SK-N-SH (cell line): ENCODE measurements around the gene HAUS1.

Source experiments
- CTCF ChIP-seq: fragments of 200-600 bp; sonication (generic); IDR thresholded peaks from 2 replicates; pipeline ENCODE4 v1.6.1; 2017; ENCODE audit warnings: antibody characterized with exemption, mild to moderate bottlenecking, moderate library complexity
- EP300 ChIP-seq, 2 experiments: IDR thresholded peaks; 2 replicates each; pipeline versions ENCODE4 v1.4.0 to v1.6.1; 2012; ENCODE audit warnings: borderline replicate concordance in 1 of 2, low read depth in 1 of 2, low read length in 1 of 2
- GABPA ChIP-seq: IDR thresholded peaks from 2 replicates; pipeline ENCODE4 v1.4.0; 2012; ENCODE audit warnings: low read depth, mild to moderate bottlenecking
- MAX ChIP-seq: IDR thresholded peaks from 2 replicates; pipeline ENCODE4 v1.4.0; 2012; ENCODE audit warnings: low read depth
- REST ChIP-seq: IDR thresholded peaks from 2 replicates; pipeline ENCODE4 v1.6.1; 2012; ENCODE audit warnings: mild to moderate bottlenecking, low read depth, low read length, moderate library complexity
- SMC3 ChIP-seq: IDR thresholded peaks from 2 replicates; pipeline ENCODE4 v1.6.1; 2012; ENCODE audit warnings: low read depth, low read length, improper control_type of control experiment
- TCF12 ChIP-seq: IDR thresholded peaks from 2 replicates; pipeline ENCODE4 v1.4.0; 2012
- TEAD4 ChIP-seq: IDR thresholded peaks from 2 replicates; pipeline ENCODE4 v1.4.0; 2012; ENCODE audit warnings: mild to moderate bottlenecking, borderline replicate concordance; ENCODE audit not compliant: insufficient read depth

GRCh38 chr18:46174342-46175041 lies 70.3 kb downstream of the HAUS1 start:
- TF ChIP-seq TCF12, result no peak
- no peak for TF ChIP-seq TEAD4
- no peak for TF ChIP-seq EP300 (IDR thresholded peaks at IDR 0.05; ENCODE audit: borderline replicate concordance in 1 of 2, low read depth in 1 of 2, low read length in 1 of 2)
- TF ChIP-seq CTCF, result no peak; the same call in 1 of the 2 replicates
- no peak for TF ChIP-seq GABPA
- TF ChIP-seq SMC3, result no peak
- no peak for TF ChIP-seq REST
- no peak for TF ChIP-seq MAX
